Stimulated activated naive CD4-positive, alpha-beta T cell treated with Interleukin-2 at 50 U/mL for 16 hours (primary cell): ENCODE results near the gene DDX43.
A peak's percentile ranks its signal among the peaks of the same experiment; 100 is the strongest.
"Not testable (repeated sequence)": the region's sequence is repeated elsewhere in the genome, so short reads cannot be mapped to it uniquely, and the experiment has no call there.

Source experiments
- DNase-seq: peaks from one replicate; lab custom pipeline; 2025; lab: John Stamatoyannopoulos, UW

The DDX43 gene

GRCh38 chr6:73394577-73395354 lies at the start of gene DDX43:
DDX43 (plus strand) TSS chr6:73394828; CDS start chr6:73394906, 78 bp downstream.
- peak; percentile 13 for DNase-seq

- DNase-seq: no peak
These were observed 46.0 kb upstream of the DDX43 start for GRCh38 chr6:73348550-73349204.

GRCh38 chr6:73349311-73349710 lies 45.3 kb upstream of the DDX43 start:
- DNase-seq: no peak

- DNase-seq: no peak
These were observed 40.7 kb upstream of the DDX43 start, which contains the start of gene DPPA5 for GRCh38 chr6:73353636-73354593. DPPA5 (minus strand) TSS chr6:73354276; CDS start chr6:73354225, 51 bp downstream.

- no peak for DNase-seq
These were observed 32.3 kb upstream of the DDX43 start, which contains the start of gene KHDC3L for GRCh38 chr6:73362358-73362757. KHDC3L (plus strand) TSS chr6:73362658; CDS start chr6:73362730, 72 bp downstream.

GRCh38 chr6:73362869-73363536 lies 31.6 kb upstream of the DDX43 start:
- DNase-seq: no peak

- no peak for DNase-seq
These were observed 31.1 kb upstream of the DDX43 start for GRCh38 chr6:73363537-73363875.

- no peak for DNase-seq
These were observed 30.5 kb upstream of the DDX43 start for GRCh38 chr6:73364121-73364520.

GRCh38 chr6:73364549-73364948 lies 30.1 kb upstream of the DDX43 start:
- no peak for DNase-seq

GRCh38 chr6:73367761-73368355 lies 26.8 kb upstream of the DDX43 start:
- DNase-seq: no peak

GRCh38 chr6:73368675-73369074 lies 26.0 kb upstream of the DDX43 start:
- DNase-seq: no peak

- DNase-seq: no peak
These were observed 25.5 kb upstream of the DDX43 start for GRCh38 chr6:73369157-73369556.

- DNase-seq: no peak
These were observed 25.1 kb upstream of the DDX43 start, which contains the start of gene OOEP for GRCh38 chr6:73369563-73369962. OOEP (minus strand) TSS chr6:73369897; CDS start chr6:73369792, 105 bp downstream.

- no peak for DNase-seq
These were observed 22.6 kb upstream of the DDX43 start for GRCh38 chr6:73371984-73372383.

- no peak for DNase-seq
These were observed 22.1 kb upstream of the DDX43 start for GRCh38 chr6:73372516-73372915.

GRCh38 chr6:73375216-73375615 lies 19.4 kb upstream of the DDX43 start:
- no peak for DNase-seq

GRCh38 chr6:73377225-73377624 lies 17.4 kb upstream of the DDX43 start:
- DNase-seq: no peak

- not testable (repeated sequence) for DNase-seq
These were observed 13.1 kb upstream of the DDX43 start for GRCh38 chr6:73381531-73381930.

- no peak for DNase-seq
These were observed 12.0 kb upstream of the DDX43 start for GRCh38 chr6:73382462-73383113.

GRCh38 chr6:73388433-73388799 lies 6.2 kb upstream of the DDX43 start:
- DNase-seq: no peak
